K562 (cell line): ENCODE data around the gene SRBD1.

Source experiments
- MAZ ChIP-seq, 2 experiments: fragments of 450-650 bp in 1 of 2; sonication (generic) in 1 of 2; formaldehyde crosslinking; IDR thresholded peaks in 1 of 2; conservative IDR thresholded peaks in 1 of 2; 2 replicates each; pipeline versions ENCODE4 v1.4.0 to v1.5.0; 2020; ENCODE audit warnings: mild to moderate bottlenecking in 1 of 2, missing genetic modification reagents in 1 of 2
- POLR2AphosphoS5 ChIP-seq: IDR thresholded peaks from 2 replicates; pipeline ENCODE4 v1.6.1; 2011; ENCODE audit warnings: mild to moderate bottlenecking, low read depth, low read length, moderate library complexity; ENCODE audit not compliant: control insufficient read depth, insufficient read depth
- SMC3 ChIP-seq: conservative IDR thresholded peaks from 2 replicates; pipeline ENCODE4 v1.6.1; 2011; ENCODE audit warnings: low read depth, low read length, improper control_type of control experiment; ENCODE audit not compliant: insufficient read depth
- TGIF2 ChIP-seq: sonication (generic); formaldehyde crosslinking; IDR thresholded peaks from 2 replicates; pipeline ENCODE4 v1.8.1; 2022; ENCODE audit warnings: mild to moderate bottlenecking, missing genetic modification reagents, moderate library complexity
- TF ChIP-seq, protein P1 (sequence below), 2 experiments: fragments of 450-650 bp in 1 of 2; sonication (generic) in 1 of 2; formaldehyde crosslinking in 1 of 2; IDR thresholded peaks; 2 replicates each; pipeline versions ENCODE4 v1.7.1 to v1.9.0; 2016 to 2022; ENCODE audit warnings: inconsistent platforms in 1 of 2, mild to moderate bottlenecking in 1 of 2, missing genetic modification reagents in 1 of 2

DNA sequence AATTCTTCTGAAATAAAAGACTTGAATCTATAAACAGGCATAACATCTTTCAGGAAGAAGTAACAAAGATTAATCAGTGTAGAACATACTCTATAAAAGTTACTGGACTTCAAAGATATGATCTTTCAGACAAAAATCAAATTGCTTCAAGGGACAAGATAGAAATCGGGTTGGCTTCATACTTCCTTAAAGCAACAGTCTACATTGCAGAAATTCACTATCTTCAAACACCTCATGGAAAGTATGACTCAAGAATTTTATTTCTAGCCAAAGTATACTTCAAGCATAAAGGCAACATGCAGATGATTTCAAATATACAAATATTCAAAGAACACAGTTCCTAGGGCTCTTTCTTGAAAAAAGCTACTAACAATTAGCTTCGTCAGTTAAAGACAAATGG, 240.7 kb downstream of the SRBD1 start:
- TF ChIP-seq SMC3: no peak
- TF ChIP-seq MAZ (CRISPR knock-in tag; conservative IDR thresholded peaks at IDR 0.05 in 1 of 2, IDR thresholded peaks at IDR 0.05 in 1 of 2): no peak
- TF ChIP-seq, protein P1, sequence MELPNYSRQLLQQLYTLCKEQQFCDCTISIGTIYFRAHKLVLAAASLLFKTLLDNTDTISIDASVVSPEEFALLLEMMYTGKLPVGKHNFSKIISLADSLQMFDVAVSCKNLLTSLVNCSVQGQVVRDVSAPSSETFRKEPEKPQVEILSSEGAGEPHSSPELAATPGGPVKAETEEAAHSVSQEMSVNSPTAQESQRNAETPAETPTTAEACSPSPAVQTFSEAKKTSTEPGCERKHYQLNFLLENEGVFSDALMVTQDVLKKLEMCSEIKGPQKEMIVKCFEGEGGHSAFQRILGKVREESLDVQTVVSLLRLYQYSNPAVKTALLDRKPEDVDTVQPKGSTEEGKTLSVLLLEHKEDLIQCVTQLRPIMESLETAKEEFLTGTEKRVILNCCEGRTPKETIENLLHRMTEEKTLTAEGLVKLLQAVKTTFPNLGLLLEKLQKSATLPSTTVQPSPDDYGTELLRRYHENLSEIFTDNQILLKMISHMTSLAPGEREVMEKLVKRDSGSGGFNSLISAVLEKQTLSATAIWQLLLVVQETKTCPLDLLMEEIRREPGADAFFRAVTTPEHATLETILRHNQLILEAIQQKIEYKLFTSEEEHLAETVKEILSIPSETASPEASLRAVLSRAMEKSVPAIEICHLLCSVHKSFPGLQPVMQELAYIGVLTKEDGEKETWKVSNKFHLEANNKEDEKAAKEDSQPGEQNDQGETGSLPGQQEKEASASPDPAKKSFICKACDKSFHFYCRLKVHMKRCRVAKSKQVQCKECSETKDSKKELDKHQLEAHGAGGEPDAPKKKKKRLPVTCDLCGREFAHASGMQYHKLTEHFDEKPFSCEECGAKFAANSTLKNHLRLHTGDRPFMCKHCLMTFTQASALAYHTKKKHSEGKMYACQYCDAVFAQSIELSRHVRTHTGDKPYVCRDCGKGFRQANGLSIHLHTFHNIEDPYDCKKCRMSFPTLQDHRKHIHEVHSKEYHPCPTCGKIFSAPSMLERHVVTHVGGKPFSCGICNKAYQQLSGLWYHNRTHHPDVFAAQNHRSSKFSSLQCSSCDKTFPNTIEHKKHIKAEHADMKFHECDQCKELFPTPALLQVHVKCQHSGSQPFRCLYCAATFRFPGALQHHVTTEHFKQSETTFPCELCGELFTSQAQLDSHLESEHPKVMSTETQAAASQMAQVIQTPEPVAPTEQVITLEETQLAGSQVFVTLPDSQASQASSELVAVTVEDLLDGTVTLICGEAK (IDR thresholded peaks at IDR 0.05): no peak
- TF ChIP-seq, protein P1 (CRISPR knock-in tag; IDR thresholded peaks at IDR 0.05): no peak
- no peak for TF ChIP-seq TGIF2
- TF ChIP-seq POLR2AphosphoS5: no peak
